DND-41 (cell line): Measurements from ENCODE around the gene PRR30.
A peak's percentile ranks its signal among the peaks of the same experiment; 100 is the strongest.

ENCODE experiments used
- ATAC-seq: fragments of 200-7000 bp; cut with Tn5 transposase; 3 replicates; pipeline ENCODE4 v1.9.1; 2021; ENCODE audit warnings: low read depth; ENCODE audit not compliant: insufficient read depth
- DNase-seq: peaks from one replicate; pipeline ENCODE4 v3.0.0-alpha.2; 2020
- H2AFZ ChIP-seq: 2 replicates; pipeline ENCODE4 v1.6.0; 2012; ENCODE audit warnings: low read depth, low read length
- H3K27ac ChIP-seq: 2 replicates; pipeline ENCODE4 v1.5.1; 2012; ENCODE audit warnings: low read length, inconsistent platforms
- H3K27me3 ChIP-seq: fragments of 200-600 bp; sonication (generic); 2 replicates; pipeline ENCODE4 v1.6.0; 2012; ENCODE audit warnings: low read length, mild to moderate bottlenecking, inconsistent platforms; ENCODE audit not compliant: insufficient read depth, poor library complexity
- H3K36me3 ChIP-seq: 2 replicates; pipeline ENCODE4 v1.5.1; 2012; ENCODE audit warnings: low read length, inconsistent platforms; ENCODE audit not compliant: insufficient read depth
- H3K4me1 ChIP-seq: 2 replicates; pipeline ENCODE4 v1.5.1; 2012; ENCODE audit warnings: mild to moderate bottlenecking, low read length; ENCODE audit not compliant: insufficient read depth
- H3K4me2 ChIP-seq: 2 replicates; pipeline ENCODE4 v1.6.0; 2012; ENCODE audit warnings: mild to moderate bottlenecking, moderate library complexity, low read length, inconsistent platforms; ENCODE audit not compliant: insufficient read depth
- H3K4me3 ChIP-seq, 2 experiments: fragments of 200-600 bp in 1 of 2; shearing (Covaris generic) in 1 of 2; 2 replicates each; pipeline ENCODE4 v1.5.1; 2012 to 2016; ENCODE audit warnings: inconsistent platforms in 2 of 2, low read length in 2 of 2, mild to moderate bottlenecking in 2 of 2, low read depth in 1 of 2, moderate library complexity in 1 of 2
- H3K79me2 ChIP-seq: 2 replicates; pipeline ENCODE4 v1.6.0; 2012; ENCODE audit warnings: low read length, inconsistent platforms; ENCODE audit not compliant: insufficient read depth
- H3K9ac ChIP-seq: 2 replicates; pipeline ENCODE4 v1.6.0; 2012; ENCODE audit warnings: low read depth, mild to moderate bottlenecking, inconsistent platforms, low read length, moderate library complexity
- H3K9me3 ChIP-seq: 2 replicates; pipeline ENCODE4 v1.5.1; 2012; ENCODE audit warnings: low read length, moderate library complexity, mild to moderate bottlenecking, inconsistent platforms; ENCODE audit not compliant: insufficient read depth, severe bottlenecking
- H4K20me1 ChIP-seq: 2 replicates; pipeline ENCODE4 v1.6.0; 2012; ENCODE audit warnings: low read length; ENCODE audit not compliant: insufficient read depth
- EZH2 ChIP-seq: IDR thresholded peaks from 3 replicates; pipeline ENCODE4 v1.6.1; 2012; ENCODE audit warnings: borderline replicate concordance, low read depth, mild to moderate bottlenecking, moderate library complexity, low read length, inconsistent platforms; ENCODE audit not compliant: severe bottlenecking
- TF ChIP-seq, protein P1 (sequence below): IDR thresholded peaks from 2 replicates; pipeline ENCODE4 v1.5.1; 2012; ENCODE audit warnings: borderline replicate concordance, low read length, moderate library complexity, mild to moderate bottlenecking; ENCODE audit not compliant: poor library complexity, severe bottlenecking; ENCODE audit errors: extremely low read depth

PRR30 gene

GRCh38 chr2:27130396-27130795 lies 8.8 kb downstream of the PRR30 start:
- no peak for ATAC-seq
- peaks cover 37% of the 10 kb centered on the region for H4K20me1 ChIP-seq
- no peak overlapping the region for H3K9ac ChIP-seq

DNA sequence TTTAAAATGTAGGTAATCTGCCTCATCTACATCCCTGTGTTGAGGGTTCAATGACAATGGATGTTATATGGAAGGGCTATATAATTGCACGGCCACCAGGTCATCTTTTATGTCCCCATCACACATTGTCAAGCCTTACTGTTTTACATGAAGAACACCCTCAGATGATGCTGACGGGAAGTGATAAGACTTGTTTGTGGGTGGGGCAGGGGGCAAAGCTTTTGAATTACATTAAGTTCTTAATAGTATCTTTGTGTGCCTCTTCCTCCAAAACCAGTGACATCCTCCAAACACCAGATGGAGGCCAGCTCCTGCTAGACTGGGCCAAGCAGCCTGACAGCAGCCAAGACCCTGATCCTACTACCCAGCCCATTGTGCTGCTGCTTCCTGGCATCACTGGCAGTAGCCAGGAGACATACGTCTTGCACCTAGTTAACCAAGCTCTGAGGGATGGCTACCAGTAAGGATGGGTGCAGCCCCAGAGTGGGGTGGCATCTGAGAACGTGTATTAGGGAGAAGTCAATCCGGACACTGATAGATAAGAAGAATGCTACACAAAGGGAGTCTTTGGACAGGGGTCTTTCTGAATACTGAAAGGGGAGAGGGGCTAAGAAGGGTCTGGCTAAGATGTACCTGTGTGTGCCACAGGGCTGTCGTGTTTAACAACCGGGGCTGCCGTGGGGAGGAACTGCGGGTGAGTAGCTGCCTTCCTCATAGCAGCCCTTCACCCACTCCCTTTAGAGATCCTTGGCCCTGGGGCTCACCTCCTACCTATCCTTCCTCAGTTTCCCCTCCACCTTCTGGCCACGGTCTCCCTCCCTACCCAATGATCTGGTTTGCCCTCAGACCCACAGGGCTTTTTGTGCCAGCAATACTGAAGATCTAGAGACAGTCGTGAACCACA lies 10.3 kb downstream of the PRR30 start:
- H3K27ac ChIP-seq = no peak overlapping the region
- H3K4me3 ChIP-seq = no peak overlapping the region
- TF ChIP-seq, protein P1, sequence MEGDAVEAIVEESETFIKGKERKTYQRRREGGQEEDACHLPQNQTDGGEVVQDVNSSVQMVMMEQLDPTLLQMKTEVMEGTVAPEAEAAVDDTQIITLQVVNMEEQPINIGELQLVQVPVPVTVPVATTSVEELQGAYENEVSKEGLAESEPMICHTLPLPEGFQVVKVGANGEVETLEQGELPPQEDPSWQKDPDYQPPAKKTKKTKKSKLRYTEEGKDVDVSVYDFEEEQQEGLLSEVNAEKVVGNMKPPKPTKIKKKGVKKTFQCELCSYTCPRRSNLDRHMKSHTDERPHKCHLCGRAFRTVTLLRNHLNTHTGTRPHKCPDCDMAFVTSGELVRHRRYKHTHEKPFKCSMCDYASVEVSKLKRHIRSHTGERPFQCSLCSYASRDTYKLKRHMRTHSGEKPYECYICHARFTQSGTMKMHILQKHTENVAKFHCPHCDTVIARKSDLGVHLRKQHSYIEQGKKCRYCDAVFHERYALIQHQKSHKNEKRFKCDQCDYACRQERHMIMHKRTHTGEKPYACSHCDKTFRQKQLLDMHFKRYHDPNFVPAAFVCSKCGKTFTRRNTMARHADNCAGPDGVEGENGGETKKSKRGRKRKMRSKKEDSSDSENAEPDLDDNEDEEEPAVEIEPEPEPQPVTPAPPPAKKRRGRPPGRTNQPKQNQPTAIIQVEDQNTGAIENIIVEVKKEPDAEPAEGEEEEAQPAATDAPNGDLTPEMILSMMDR = no peak
- no peak for TF ChIP-seq EZH2
- peaks cover 37% of the 10 kb centered on the region for H4K20me1 ChIP-seq
- H2AFZ ChIP-seq = no peak overlapping the region
- H3K27me3 ChIP-seq = no peaks in the 10 kb centered on the region
- no peaks in the 10 kb centered on the region for H3K9me3 ChIP-seq
- H3K79me2 ChIP-seq = peaks cover 20% of the 10 kb centered on the region
- 0 out of 3 replicates have a peak, but pooled peaks have one; percentile 5 for ATAC-seq
- no peak overlapping the region for H3K4me2 ChIP-seq
- H3K9ac ChIP-seq = no peak overlapping the region
- H3K4me1 ChIP-seq = peaks cover 19% of the 10 kb centered on the region
- no peak for DNase-seq
- peaks cover 34% of the 10 kb centered on the region for H3K36me3 ChIP-seq

More at GRCh38 chr2:27130396-27130795, 8.8 kb downstream of the PRR30 start:
- H3K36me3 ChIP-seq = peaks cover 34% of the 10 kb centered on the region
- H3K27ac ChIP-seq = no peak overlapping the region
- H3K27me3 ChIP-seq = no peaks in the 10 kb centered on the region
- H3K79me2 ChIP-seq = peaks cover 25% of the 10 kb centered on the region
- no peak for DNase-seq
- no peak overlapping the region for H3K4me2 ChIP-seq
- TF ChIP-seq, protein P1 = no peak
- no peak for TF ChIP-seq EZH2
- no peaks in the 10 kb centered on the region for H3K9me3 ChIP-seq
- H2AFZ ChIP-seq = no peak overlapping the region
- H3K4me3 ChIP-seq = no peak overlapping the region
- peaks cover 28% of the 10 kb centered on the region for H3K4me1 ChIP-seq

DNA sequence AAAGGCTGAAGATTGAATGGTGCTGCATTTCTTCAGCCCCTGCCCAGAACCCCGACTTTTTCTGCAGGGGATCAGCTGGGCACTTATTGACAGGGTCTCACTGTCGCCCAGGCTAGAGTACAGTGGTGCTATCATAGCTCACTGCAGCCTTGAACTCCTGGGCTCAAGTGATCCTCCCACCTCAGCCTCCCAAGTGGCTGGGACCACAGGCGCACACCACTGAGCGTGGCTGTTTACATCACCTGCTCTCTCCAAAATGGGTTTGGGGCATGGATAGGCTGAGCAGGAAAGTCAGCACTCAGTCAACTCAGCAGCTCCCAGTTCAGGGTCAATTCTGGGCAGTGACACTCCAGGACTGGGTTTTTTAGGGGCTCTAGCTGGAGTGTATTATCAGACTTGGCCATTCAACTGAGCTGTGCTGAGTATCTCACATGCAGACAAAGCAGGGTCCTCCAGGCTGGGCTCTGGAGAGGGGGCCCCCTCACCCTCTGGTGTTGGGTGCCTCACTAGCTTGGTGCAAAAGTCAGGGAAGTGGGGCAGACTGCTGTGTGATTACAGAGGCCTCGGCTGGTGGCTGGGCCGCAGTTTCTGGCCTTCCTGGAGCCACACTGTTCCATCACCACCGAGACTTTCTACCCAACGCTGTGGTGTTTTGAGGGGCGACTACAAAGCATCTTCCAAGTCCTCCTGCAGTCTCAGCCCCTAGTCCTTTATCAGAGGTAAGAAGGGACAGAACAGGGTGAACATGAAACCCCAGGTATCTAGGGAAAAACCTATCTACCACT lies 11.1 kb downstream of the PRR30 start:
- Histone ChIP-seq H3K9me3 (no peaks in the 10 kb centered on the region), H3K27me3 (no peaks in the 10 kb centered on the region), H4K20me1 (peaks cover 28% of the 10 kb centered on the region), H3K36me3 (peaks cover 33% of the 10 kb centered on the region), H2AFZ (no peak overlapping the region), H3K4me1 (peaks cover 11% of the 10 kb centered on the region), H3K4me2 (no peak overlapping the region), H3K9ac (no peak overlapping the region), H3K79me2 (peaks cover 12% of the 10 kb centered on the region), H3K27ac (no peak overlapping the region), H3K4me3 (no peak overlapping the region)
- no peak for DNase-seq
- TF ChIP-seq, protein P1 = no peak
- TF ChIP-seq EZH2 = no peak
- ATAC-seq = peak; percentile 17; the same call in 1 of the 3 replicates
